Caco-2 (cell line): ENCODE data around the gene STRN3. TPM values are rescaled to one million over a fixed set of nuclear protein-coding genes. Genes with fewer than 3 reads are reported as not detected.

ENCODE experiments used
- BruUV-seq: library from RNA; stranded (reverse); fragments of 400-500 nt; replicated peaks from 2 replicates; lab custom pipeline; 2021; lab: Mats Ljungman, UMichigan
- CTCF ChIA-PET: fragments of 300-600 bp; sonication (Branson Sonifier 250); formaldehyde crosslinking; loops from one replicate; lab custom pipeline; 2022; ENCODE audit warnings: antibody characterized with exemption; lab: Charles Lee
- POLR2A ChIA-PET: fragments of 300-600 bp; sonication (Branson Sonifier 250); formaldehyde crosslinking; loops from one replicate; lab custom pipeline; 2022; ENCODE audit warnings: antibody characterized with exemption; lab: Charles Lee
- DNase-seq, 2 experiments: peaks; one replicate each; pipeline versions ENCODE4 v3.0.0 to v3.0.0-alpha.2; 2020 to 2022
- H3K27me3 ChIP-seq: replicated peaks from 2 replicates; pipeline ENCODE4 v1.6.0; 2011; ENCODE audit warnings: low read length; ENCODE audit not compliant: control insufficient read depth, insufficient read depth
- H3K36me3 ChIP-seq: 2 replicates; pipeline ENCODE4 v1.5.1; 2011; ENCODE audit warnings: low read length; ENCODE audit not compliant: control insufficient read depth, insufficient read depth
- H3K4me1 ChIP-seq: fragments of 250-450 bp; sonication (Bioruptor Pico); 2 replicates; pipeline ENCODE4 v1.5.1; 2020; ENCODE audit warnings: mild to moderate bottlenecking
- H3K4me3 ChIP-seq: 2 replicates; pipeline ENCODE4 v1.5.1; 2011; ENCODE audit warnings: low read depth, mild to moderate bottlenecking, control low read depth, low read length
- H3K9me3 ChIP-seq: fragments of 250-450 bp; sonication (Bioruptor Pico); 2 replicates; pipeline ENCODE4 v1.5.1; 2020; ENCODE audit warnings: mild to moderate bottlenecking, moderate library complexity
- H3K27ac Mint-ChIP-seq: one replicate; pipeline ENCODE4 v1.8.0; 2022; ENCODE audit warnings: mixed read lengths; ENCODE audit not compliant: unreplicated experiment
- H3K27me3 Mint-ChIP-seq: one replicate; pipeline ENCODE4 v1.8.0; 2022; ENCODE audit warnings: mixed read lengths; ENCODE audit not compliant: insufficient read depth, unreplicated experiment
- H3K36me3 Mint-ChIP-seq: one replicate; pipeline ENCODE4 v1.8.0; 2022; ENCODE audit warnings: mild to moderate bottlenecking, mixed read lengths; ENCODE audit not compliant: insufficient read depth, unreplicated experiment
- H3K4me1 Mint-ChIP-seq: one replicate; pipeline ENCODE4 v1.8.0; 2022; ENCODE audit warnings: low read depth, mixed read lengths; ENCODE audit not compliant: unreplicated experiment
- H3K4me3 Mint-ChIP-seq: one replicate; pipeline ENCODE4 v1.8.0; 2022; ENCODE audit warnings: mild to moderate bottlenecking, moderate library complexity, mixed read lengths; ENCODE audit not compliant: unreplicated experiment
- H3K9me3 Mint-ChIP-seq: one replicate; pipeline ENCODE4 v1.8.0; 2022; ENCODE audit warnings: mixed read lengths; ENCODE audit not compliant: unreplicated experiment
- CTCF ChIP-seq, 2 experiments: fragments of 200-600 bp in 1 of 2; IDR thresholded peaks; 1 replicate in 1 of 2; 2 replicates in 1 of 2; pipeline versions ENCODE4 v1.5.1 to v1.8.0; 2011 to 2022; ENCODE audit warnings: antibody characterized with exemption in 1 of 2, control low read depth in 1 of 2, inconsistent platforms in 1 of 2, low read depth in 1 of 2, low read length in 1 of 2, mild to moderate bottlenecking in 1 of 2, moderate library complexity in 1 of 2; ENCODE audit not compliant: insufficient read depth in 1 of 2, severe bottlenecking in 1 of 2, unreplicated experiment in 1 of 2
- intact Hi-C: fragments of 100-400 bp; cut with micrococcal nuclease; formaldehyde crosslinking; loops from one replicate; pipeline ENCODE4 v1.10.0; 2022; ENCODE audit not compliant: unreplicated experiment
- total RNA-seq: library from RNA; stranded (reverse); gene quantifications from 2 replicates; pipeline ENCODE4 v1.2.3, GENCODE V29; 2022

STRN3 gene
- total RNA-seq, 1 experiment from 2014 or later, result 38.0 TPM

- Histone ChIP-seq H3K27me3 (no peaks in the 10 kb centered on the region), H3K4me3 (peak within 1 kb of the TSS; percentile 88), H3K4me1 (peaks cover 4% of the 10 kb centered on the region), H3K36me3 (no peaks in the 10 kb centered on the region; the same call in 1 of the 2 replicates), H3K9me3 (no peaks in the 10 kb centered on the region)
- no peak for TF ChIP-seq CTCF (IDR thresholded peaks at IDR 0.05; ENCODE audit: insufficient read depth in 1 of 2, low read depth in 1 of 2, low read length in 1 of 2, severe bottlenecking in 1 of 2, unreplicated experiment in 1 of 2)
- intact Hi-C loops, result loop anchor here (1.0 to 2.0 kb wide), 2 partner anchors 45 to 57 kb away; no protein-coding TSS in a partner anchor
- H3K4me1 Mint-ChIP-seq, result peaks cover 11% of the 10 kb centered on the region
- DNase-seq, result peak; percentile 50 to 65
- ChIA-PET CTCF (interaction anchor here (0.6 to 1.3 kb wide), 2 partner anchors 57 to 379 kb away, joined by 4 to 5 read pairs; no protein-coding TSS in a partner anchor), POLR2A (interaction anchor here (0.7 to 1.4 kb wide), 5 partner anchors 13 to 69 kb away, joined by 3 to 5 read pairs (median 3); no protein-coding TSS in a partner anchor)
- no TSS peak for BruUV-seq
- peak within 1 kb of the TSS; percentile 100 for H3K4me3 Mint-ChIP-seq
- H3K27me3 Mint-ChIP-seq, result no peaks in the 10 kb centered on the region
- no peaks in the 10 kb centered on the region for H3K9me3 Mint-ChIP-seq
- H3K36me3 Mint-ChIP-seq, result peaks cover 19% of the 10 kb centered on the region
- H3K27ac Mint-ChIP-seq, result peak within 1 kb of the TSS; percentile 94
Measured at GRCh38 chr14:31025367-31026076, 657 bp downstream of the STRN3 start, which contains the start of gene AP4S1. AP4S1 (plus strand) TSS chr14:31025649; CDS start chr14:31066197, 40,548 bp downstream.

DNA sequence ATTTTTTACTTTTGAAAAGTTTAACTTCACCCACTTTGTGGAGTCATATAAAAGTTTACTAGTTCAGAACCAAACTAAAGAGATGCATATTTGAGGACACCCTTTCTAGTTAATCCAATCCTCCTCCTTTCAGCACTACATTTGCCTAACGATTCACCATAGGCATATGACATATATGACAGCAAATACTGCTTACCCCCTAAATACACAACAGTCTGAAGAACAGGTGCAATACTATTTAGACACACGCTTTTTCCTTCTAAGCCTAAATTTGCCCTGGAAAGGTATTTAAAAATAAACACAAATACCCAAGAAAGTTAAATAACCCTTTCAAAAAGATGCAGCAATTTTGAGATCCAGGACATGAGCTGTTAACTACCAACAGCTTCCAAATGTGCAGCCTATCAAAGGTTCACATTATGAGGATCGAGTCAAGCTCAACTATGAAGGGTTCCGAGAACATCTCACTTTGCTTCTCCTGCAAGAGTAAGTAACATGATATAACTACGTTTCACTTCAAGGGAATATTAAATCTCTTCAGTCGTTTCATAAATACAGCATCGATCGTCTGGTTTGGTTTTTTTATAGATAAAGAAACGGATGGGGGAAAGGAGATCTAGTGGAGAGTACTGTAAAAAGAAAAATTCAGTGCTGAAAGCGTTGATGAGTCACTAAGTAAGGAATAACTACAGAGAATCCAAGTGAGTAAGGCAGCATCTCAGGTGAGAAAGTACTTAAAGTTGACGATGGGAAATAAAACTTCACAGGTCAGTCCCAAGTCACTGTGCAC is 1.4 kb downstream of the STRN3 start:
- ChIA-PET CTCF (no interaction called here), POLR2A (no interaction called here)
- Mint-ChIP-seq H3K27me3 (no peaks in the 10 kb centered on the region), H3K4me1 (peaks cover 11% of the 10 kb centered on the region), H3K36me3 (peaks cover 26% of the 10 kb centered on the region), H3K9me3 (no peaks in the 10 kb centered on the region), H3K4me3 (peak overlapping the region; percentile 100), H3K27ac (peak overlapping the region; percentile 94)
- intact Hi-C loops, result no loop called here
- no peak for DNase-seq
- TSS peak; percentile 35 for BruUV-seq
- Histone ChIP-seq H3K4me3 (peak overlapping the region; percentile 88), H3K27me3 (no peaks in the 10 kb centered on the region), H3K4me1 (peaks cover 4% of the 10 kb centered on the region), H3K9me3 (no peaks in the 10 kb centered on the region), H3K36me3 (no peaks in the 10 kb centered on the region; the same call in 1 of the 2 replicates)
- no peak for TF ChIP-seq CTCF (IDR thresholded peaks at IDR 0.05; ENCODE audit: insufficient read depth in 1 of 2, low read depth in 1 of 2, low read length in 1 of 2, severe bottlenecking in 1 of 2, unreplicated experiment in 1 of 2)

- intact Hi-C loops, result no loop called here
- H3K9me3 ChIP-seq, result no peaks in the 10 kb centered on the region
- no peak overlapping the region for H3K27ac Mint-ChIP-seq
- H3K4me3 Mint-ChIP-seq, result peak overlapping the region; percentile 100
- H3K4me1 Mint-ChIP-seq, result peaks cover 11% of the 10 kb centered on the region
- H3K4me1 ChIP-seq, result peaks cover 4% of the 10 kb centered on the region
- ChIA-PET CTCF (interaction anchor here (0.6 kb wide), 1 partner anchor 142 kb away, joined by 4 read pairs; no protein-coding TSS in a partner anchor), POLR2A (no interaction called here)
- BruUV-seq, result no TSS peak
- H3K36me3 ChIP-seq, result no peaks in the 10 kb centered on the region; the same call in 1 of the 2 replicates
- DNase-seq, result no peak
- H3K4me3 ChIP-seq, result peak overlapping the region; percentile 88
- no peaks in the 10 kb centered on the region for H3K27me3 Mint-ChIP-seq
- no peaks in the 10 kb centered on the region for H3K27me3 ChIP-seq
- no peaks in the 10 kb centered on the region for H3K9me3 Mint-ChIP-seq
- peaks cover 26% of the 10 kb centered on the region for H3K36me3 Mint-ChIP-seq
- TF ChIP-seq CTCF (IDR thresholded peaks at IDR 0.05; ENCODE audit: insufficient read depth in 1 of 2, low read depth in 1 of 2, low read length in 1 of 2, severe bottlenecking in 1 of 2, unreplicated experiment in 1 of 2), result no peak
Measured at GRCh38 chr14:31024010-31024480, 2.1 kb downstream of the STRN3 start.
